Activated CD4-positive, alpha-beta T cell treated with anti-CD3 and anti-CD28 coated beads for 36 hours (primary cell): ENCODE results near the gene MB21D2. TPM values are rescaled to one million over a fixed set of nuclear protein-coding genes. Genes with fewer than 3 reads are reported as not detected.

Experiments
- ATAC-seq: fragments of 200-7000 bp; cut with Tn5 transposase; one replicate; pipeline ENCODE4 v1.10.0; 2021; ENCODE audit warnings: mild to moderate bottlenecking, moderate library complexity
- CTCF ChIA-PET: fragments of 350-600 bp; sonication (Branson Sonifier 250); formaldehyde crosslinking; loops from one replicate; lab custom pipeline; 2021; ENCODE audit warnings: antibody characterized with exemption; lab: Charles Lee
- POLR2A ChIA-PET: fragments of 350-600 bp; sonication (Branson Sonifier 250); formaldehyde crosslinking; loops from one replicate; lab custom pipeline; 2021; ENCODE audit warnings: antibody characterized with exemption, inconsistent platforms; lab: Charles Lee
- DNase-seq: peaks from one replicate; pipeline ENCODE4 v3.0.0-alpha.2; 2020
- H3K27ac Mint-ChIP-seq: one replicate; pipeline ENCODE4 v1.8.0; 2021; ENCODE audit warnings: mixed read lengths
- H3K27me3 Mint-ChIP-seq: one replicate; pipeline ENCODE4 v1.8.0; 2021; ENCODE audit warnings: mixed read lengths
- H3K36me3 Mint-ChIP-seq: one replicate; pipeline ENCODE4 v1.8.0; 2021; ENCODE audit warnings: low read depth, mixed read lengths
- H3K4me1 Mint-ChIP-seq: one replicate; pipeline ENCODE4 v1.8.0; 2021; ENCODE audit warnings: mixed read lengths
- H3K4me3 Mint-ChIP-seq: one replicate; pipeline ENCODE4 v1.8.0; 2021; ENCODE audit warnings: mild to moderate bottlenecking, moderate library complexity, mixed read lengths
- H3K9me3 Mint-ChIP-seq: one replicate; pipeline ENCODE4 v1.8.0; 2021; ENCODE audit warnings: low read depth, mixed read lengths
- intact Hi-C, 2 experiments: fragments of 100-400 bp; cut with DNase I in 1 of 2; cut with micrococcal nuclease in 1 of 2; formaldehyde crosslinking; loops; one replicate each; pipeline versions ENCODE4 v1.14.2 to v1.15.1; 2022 to 2024; cut with DNase I, micrococcal nuclease
- total RNA-seq, 2 experiments: library from RNA; stranded (reverse); gene quantifications; one replicate each; pipeline ENCODE4 v1.2.3, GENCODE V29; 2021

The MB21D2 gene
- total RNA-seq, 2 experiments from 2014 or later = 2.2 to 2.5 TPM

GRCh38 chr3:192919901-192920300, 2.2 kb upstream of the MB21D2 start:
- intact Hi-C loops = loop anchor here (2.0 to 5.0 kb wide), 3 partner anchors 21 to 122 kb away; no protein-coding TSS in a partner anchor
- Mint-ChIP-seq H3K27ac (no peak overlapping the region), H3K4me3 (no peak overlapping the region), H3K27me3 (peaks cover 58% of the 10 kb centered on the region), H3K4me1 (peaks cover 20% of the 10 kb centered on the region), H3K36me3 (no peaks in the 10 kb centered on the region), H3K9me3 (no peaks in the 10 kb centered on the region)
- ATAC-seq (no peak), DNase-seq (no peak)
- CTCF ChIA-PET = no interaction called here
- POLR2A ChIA-PET = no interaction called here

DNA sequence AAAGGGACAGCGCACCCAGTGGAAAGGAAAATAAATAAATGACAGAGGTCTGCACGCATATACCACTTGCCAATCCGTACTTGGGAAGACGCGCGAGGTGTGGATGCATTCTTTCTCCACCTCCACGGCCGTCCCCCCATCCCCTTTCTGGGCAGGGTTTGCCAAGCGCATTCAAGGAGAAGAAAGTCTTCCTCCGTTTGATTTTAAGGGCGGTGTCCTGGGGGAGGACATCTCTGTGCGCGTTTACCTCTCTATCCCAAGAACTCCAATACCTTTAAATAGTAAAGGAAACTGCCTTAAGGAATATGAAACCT, 576 bp upstream of the MB21D2 start:
- H3K27me3 Mint-ChIP-seq = peaks cover 64% of the 10 kb centered on the region
- peaks cover 20% of the 10 kb centered on the region for H3K4me1 Mint-ChIP-seq
- H3K27ac Mint-ChIP-seq = peak overlapping the region; percentile 53
- DNase-seq (no peak), ATAC-seq (no peak)
- intact Hi-C loops = loop anchor here (1.0 to 5.0 kb wide), 5 partner anchors 19 to 124 kb away; no protein-coding TSS in a partner anchor
- H3K4me3 Mint-ChIP-seq = peak overlapping the region; percentile 82
- H3K36me3 Mint-ChIP-seq = no peaks in the 10 kb centered on the region
- POLR2A ChIA-PET = interaction anchor here (0.6 to 1.3 kb wide), 2 partner anchors 20 to 25 kb away, joined by 3 read pairs; no protein-coding TSS in a partner anchor
- H3K9me3 Mint-ChIP-seq = no peaks in the 10 kb centered on the region
- CTCF ChIA-PET = interaction anchor here (0.6 to 1.7 kb wide), 4 partner anchors 25 to 102 kb away, joined by 3 to 6 read pairs (median 4); no protein-coding TSS in a partner anchor

GRCh38 chr3:192917028-192917403, 640 bp downstream of the MB21D2 start:
- CTCF ChIA-PET = interaction anchor here (1.2 to 1.5 kb wide), 2 partner anchors 79 to 100 kb away, joined by 3 to 4 read pairs; no protein-coding TSS in a partner anchor
- DNase-seq = peak; percentile 54
- intact Hi-C loops = loop anchor here (1.0 to 5.0 kb wide), 3 partner anchors 24 to 125 kb away; no protein-coding TSS in a partner anchor
- Mint-ChIP-seq H3K27ac (peak overlapping the region; percentile 71), H3K4me3 (peak overlapping the region; percentile 82), H3K27me3 (peaks cover 63% of the 10 kb centered on the region), H3K4me1 (peaks cover 20% of the 10 kb centered on the region), H3K36me3 (no peaks in the 10 kb centered on the region), H3K9me3 (no peaks in the 10 kb centered on the region)
- ATAC-seq = peak; percentile 33
- POLR2A ChIA-PET = interaction anchor here (1.3 kb wide), 1 partner anchor 18 kb away, joined by 3 read pairs; no protein-coding TSS in a partner anchor

GRCh38 chr3:192916371-192917027, 1.2 kb downstream of the MB21D2 start:
- Mint-ChIP-seq H3K9me3 (no peaks in the 10 kb centered on the region), H3K4me3 (peak overlapping the region; percentile 82), H3K4me1 (peaks cover 20% of the 10 kb centered on the region), H3K27ac (peak overlapping the region; percentile 71), H3K36me3 (no peaks in the 10 kb centered on the region), H3K27me3 (peaks cover 64% of the 10 kb centered on the region)
- CTCF ChIA-PET = interaction anchor here (1.2 to 1.5 kb wide), 2 partner anchors 79 to 100 kb away, joined by 3 to 4 read pairs; no protein-coding TSS in a partner anchor
- DNase-seq (peak; percentile 23), ATAC-seq (no peak)
- POLR2A ChIA-PET = no interaction called here
- intact Hi-C loops = loop anchor here (1.0 to 5.0 kb wide), 3 partner anchors 23 to 126 kb away; no protein-coding TSS in a partner anchor

DNA sequence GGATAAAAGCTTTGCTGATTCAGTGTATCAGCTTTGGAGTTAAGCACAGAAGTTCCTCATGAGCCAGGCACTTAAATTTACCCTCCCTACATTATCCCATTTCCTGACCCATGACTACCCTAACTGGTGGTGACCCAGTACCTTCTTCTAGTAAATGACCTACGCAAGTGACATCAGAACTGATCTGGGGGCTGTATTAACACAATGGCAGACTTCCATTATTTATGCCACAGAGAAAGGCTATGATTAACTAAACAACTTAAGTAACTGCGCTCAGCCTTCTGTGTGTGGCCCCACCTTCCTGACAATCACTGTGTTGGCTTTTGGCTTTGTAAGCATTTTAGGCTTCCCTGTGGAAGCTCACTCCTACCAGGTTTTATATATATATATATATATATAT, 1.9 kb downstream of the MB21D2 start:
- Mint-ChIP-seq H3K9me3 (no peaks in the 10 kb centered on the region), H3K27ac (no peak overlapping the region), H3K36me3 (no peaks in the 10 kb centered on the region), H3K4me3 (no peak overlapping the region), H3K4me1 (peaks cover 20% of the 10 kb centered on the region), H3K27me3 (peaks cover 62% of the 10 kb centered on the region)
- ATAC-seq = no peak
- ChIA-PET POLR2A (interaction anchor here (1.3 kb wide), 1 partner anchor 16 kb away, joined by 7 read pairs; no protein-coding TSS in a partner anchor), CTCF (no interaction called here)
- no peak for DNase-seq
- intact Hi-C loops = loop anchor here (5.0 kb wide), 2 partner anchors 98 to 127 kb away; no protein-coding TSS in a partner anchor

DNA sequence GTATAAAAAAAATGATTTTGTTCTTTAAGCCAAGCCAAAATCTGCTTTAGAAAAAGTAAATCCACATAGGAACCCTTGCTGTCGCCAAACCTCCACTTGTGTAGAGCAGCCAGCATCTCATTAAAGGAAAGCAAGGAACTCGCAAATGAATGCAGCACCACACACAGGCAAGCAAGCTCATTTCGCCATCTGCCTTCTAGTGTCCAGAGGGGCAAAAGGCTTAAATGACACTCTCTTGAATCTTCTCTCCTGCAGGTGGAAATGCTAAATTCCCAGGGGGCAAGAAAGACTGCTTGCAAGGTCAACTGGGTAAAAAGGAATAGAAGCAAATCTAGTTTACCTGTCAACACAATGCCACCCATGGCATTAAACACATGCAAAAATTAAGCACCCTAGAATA, 2.4 kb downstream of the MB21D2 start:
- peaks cover 59% of the 10 kb centered on the region for H3K27me3 Mint-ChIP-seq
- intact Hi-C loops = loop anchor here (5.0 kb wide), 2 partner anchors 98 to 127 kb away; no protein-coding TSS in a partner anchor
- H3K27ac Mint-ChIP-seq = no peak overlapping the region
- DNase-seq = no peak
- H3K4me3 Mint-ChIP-seq = no peak overlapping the region
- H3K4me1 Mint-ChIP-seq = peaks cover 20% of the 10 kb centered on the region
- no peaks in the 10 kb centered on the region for H3K9me3 Mint-ChIP-seq
- no peaks in the 10 kb centered on the region for H3K36me3 Mint-ChIP-seq
- ChIA-PET POLR2A (interaction anchor here (1.3 kb wide), 1 partner anchor 16 kb away, joined by 7 read pairs; no protein-coding TSS in a partner anchor), CTCF (interaction anchor here (2.4 kb wide), 1 partner anchor 99 kb away, joined by 8 read pairs; no protein-coding TSS in a partner anchor)
- ATAC-seq = no peak

GRCh38 chr3:192914848-192915247, 2.8 kb downstream of the MB21D2 start:
- peaks cover 20% of the 10 kb centered on the region for H3K4me1 Mint-ChIP-seq

DNA sequence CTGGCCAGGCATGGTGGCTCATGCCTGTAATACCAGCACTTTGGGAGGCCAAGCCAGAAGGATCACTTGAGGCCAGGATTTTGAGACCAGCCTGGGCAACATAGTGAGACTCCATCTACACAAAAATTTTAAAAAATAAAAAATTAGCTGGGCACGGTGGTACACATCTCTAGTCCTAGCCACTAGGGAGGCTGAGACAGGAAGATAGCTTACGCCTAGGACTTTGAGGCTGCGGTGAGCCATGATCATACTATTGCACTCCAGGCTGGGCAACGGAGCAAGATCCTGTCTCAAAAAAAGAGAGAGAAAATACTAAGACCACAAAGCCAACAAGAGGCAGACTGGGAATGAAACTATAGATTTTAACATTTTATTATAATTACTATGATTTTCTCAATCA, 4.1 kb downstream of the MB21D2 start:
- ATAC-seq = no peak
- CTCF ChIA-PET = interaction anchor here (2.4 kb wide), 1 partner anchor 97 kb away, joined by 8 read pairs; no protein-coding TSS in a partner anchor
- no peaks in the 10 kb centered on the region for H3K9me3 Mint-ChIP-seq
- no peak overlapping the region for H3K27ac Mint-ChIP-seq
- peaks cover 43% of the 10 kb centered on the region for H3K27me3 Mint-ChIP-seq
- no peaks in the 10 kb centered on the region for H3K36me3 Mint-ChIP-seq
- POLR2A ChIA-PET = no interaction called here
- intact Hi-C loops = no loop called here
- no peak overlapping the region for H3K4me3 Mint-ChIP-seq
- DNase-seq = no peak
- H3K4me1 Mint-ChIP-seq = peaks cover 20% of the 10 kb centered on the region

More at GRCh38 chr3:192914848-192915247, 2.8 kb downstream of the MB21D2 start:
- no peak for ATAC-seq
- Mint-ChIP-seq H3K4me3 (no peak overlapping the region), H3K36me3 (no peaks in the 10 kb centered on the region), H3K9me3 (no peaks in the 10 kb centered on the region), H3K27ac (no peak overlapping the region), H3K27me3 (peaks cover 55% of the 10 kb centered on the region)
- intact Hi-C loops = loop anchor here (5.0 kb wide), 2 partner anchors 98 to 127 kb away; no protein-coding TSS in a partner anchor
- no peak for DNase-seq
- CTCF ChIA-PET = interaction anchor here (2.4 kb wide), 1 partner anchor 98 kb away, joined by 8 read pairs; no protein-coding TSS in a partner anchor
- POLR2A ChIA-PET = interaction anchor here (0.6 to 1.3 kb wide), 2 partner anchors 16 to 22 kb away, joined by 4 to 7 read pairs; no protein-coding TSS in a partner anchor

- Mint-ChIP-seq H3K9me3 (no peaks in the 10 kb centered on the region), H3K36me3 (no peaks in the 10 kb centered on the region), H3K27me3 (peaks cover 27% of the 10 kb centered on the region), H3K4me1 (peaks cover 10% of the 10 kb centered on the region), H3K4me3 (no peak overlapping the region), H3K27ac (no peak overlapping the region)
- ChIA-PET CTCF (no interaction called here), POLR2A (no interaction called here)
- no peak for DNase-seq
- no peak for ATAC-seq
- intact Hi-C loops = no loop called here
Measured at GRCh38 chr3:192911293-192911692, 6.4 kb downstream of the MB21D2 start.

DNA sequence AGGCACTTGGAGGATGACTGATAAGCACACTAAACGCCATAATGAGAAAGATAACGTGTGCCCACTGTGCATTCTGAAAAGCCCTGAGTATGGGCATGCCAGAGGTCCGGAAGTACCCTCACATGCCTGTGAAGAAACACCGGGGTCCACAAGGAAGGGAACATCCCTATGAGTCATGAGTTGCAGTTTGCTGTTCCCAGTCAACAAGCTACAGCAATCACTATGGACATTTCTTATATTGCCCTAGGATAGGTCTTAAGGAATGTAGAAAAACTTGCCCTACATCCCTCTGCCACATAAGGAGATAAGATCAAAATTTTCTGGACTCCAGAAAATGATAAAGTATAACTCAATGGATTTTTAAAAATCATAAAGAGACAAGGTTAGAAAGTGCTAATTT, 9.9 kb downstream of the MB21D2 start:
- Mint-ChIP-seq H3K4me3 (no peak overlapping the region), H3K27ac (no peak overlapping the region), H3K27me3 (peaks cover 10% of the 10 kb centered on the region), H3K9me3 (peaks cover 3% of the 10 kb centered on the region), H3K36me3 (peaks cover 1% of the 10 kb centered on the region), H3K4me1 (peaks cover 7% of the 10 kb centered on the region)
- CTCF ChIA-PET = interaction anchor here (1.2 kb wide), 1 partner anchor 15 kb away, joined by 3 read pairs; no protein-coding TSS in a partner anchor
- ATAC-seq (no peak), DNase-seq (no peak)
- intact Hi-C loops = no loop called here
- POLR2A ChIA-PET = no interaction called here

GRCh38 chr3:192906940-192907339, 10.7 kb downstream of the MB21D2 start:
- peak; percentile 87 for ATAC-seq
- Mint-ChIP-seq H3K36me3 (peaks cover 1% of the 10 kb centered on the region), H3K4me3 (no peak overlapping the region), H3K9me3 (peaks cover 3% of the 10 kb centered on the region), H3K27ac (no peak overlapping the region), H3K27me3 (peaks cover 10% of the 10 kb centered on the region), H3K4me1 (peaks cover 7% of the 10 kb centered on the region)
- intact Hi-C loops = no loop called here
- POLR2A ChIA-PET = interaction anchor here (0.9 kb wide), 1 partner anchor 19 kb away, joined by 3 read pairs; no protein-coding TSS in a partner anchor
- DNase-seq = no peak
- CTCF ChIA-PET = no interaction called here
